Measurements from ENCODE around the gene FDXR.

FDXR gene

DNA sequence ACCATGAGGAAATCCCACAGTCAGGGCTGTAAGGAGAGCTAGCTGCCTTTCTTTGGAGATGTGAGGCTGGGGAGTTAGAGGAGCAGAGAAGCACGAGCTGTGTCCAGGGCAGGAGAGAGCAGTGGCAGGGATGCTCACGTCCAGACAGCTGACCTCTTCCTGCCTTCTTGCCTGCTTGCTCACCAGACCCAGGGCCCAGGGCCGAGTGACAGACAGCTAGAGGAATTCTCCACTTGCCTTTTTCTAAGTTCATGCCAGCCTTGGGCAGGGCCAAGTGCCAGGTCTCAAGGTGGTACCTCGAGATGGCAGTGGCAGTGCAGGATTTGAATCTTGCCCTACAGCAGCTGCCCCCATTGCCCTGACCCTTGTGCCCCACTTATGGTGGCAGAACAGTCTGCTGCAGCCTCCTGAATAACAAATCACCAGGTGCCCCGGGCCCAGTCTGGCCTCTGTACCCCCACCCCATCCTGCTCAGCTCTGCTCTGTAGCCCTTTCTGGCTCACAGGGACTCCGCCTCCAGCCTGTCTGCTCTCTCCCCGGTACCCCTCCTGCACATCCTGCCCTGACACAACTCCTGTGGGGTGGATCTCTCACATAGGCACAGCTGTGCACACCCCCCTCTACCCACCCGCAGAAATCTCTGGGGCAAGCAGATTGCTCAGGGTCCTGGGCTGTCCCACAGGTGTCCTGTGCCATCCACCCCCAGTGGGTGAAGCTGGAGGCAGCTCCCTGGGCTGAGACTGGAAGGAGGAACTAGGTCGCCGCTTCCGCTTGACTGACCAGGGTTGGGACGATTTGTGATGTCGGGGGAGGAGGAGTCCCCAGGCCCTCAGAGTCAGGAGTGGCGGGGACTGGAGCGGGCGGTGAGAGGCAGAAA is 39.1 kb downstream of the FDXR start:
- DNase-seq (ENCODE audit: low read depth), result no peak

DNA sequence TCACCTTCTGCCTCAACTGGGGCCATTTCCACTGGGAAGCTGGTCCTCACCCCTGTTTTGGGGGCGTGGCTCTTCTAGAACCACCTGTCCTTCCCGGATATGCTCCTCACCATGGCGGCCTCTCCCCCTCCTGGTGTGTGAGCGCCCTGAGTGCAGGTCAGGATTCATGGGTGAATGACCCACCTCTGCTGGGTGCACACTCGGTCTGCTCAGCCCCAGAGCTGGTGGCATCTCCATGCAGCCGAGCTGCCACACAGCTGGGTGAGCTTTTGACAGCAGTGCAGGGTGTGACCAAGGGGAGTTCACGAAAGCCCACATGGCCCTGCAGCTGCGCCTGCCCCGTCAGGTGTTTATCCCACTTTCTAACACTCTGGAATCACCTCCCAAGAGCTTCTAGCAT is 40.4 kb downstream of the FDXR start:
- no peak for DNase-seq (ENCODE audit: low read depth)

DNA sequence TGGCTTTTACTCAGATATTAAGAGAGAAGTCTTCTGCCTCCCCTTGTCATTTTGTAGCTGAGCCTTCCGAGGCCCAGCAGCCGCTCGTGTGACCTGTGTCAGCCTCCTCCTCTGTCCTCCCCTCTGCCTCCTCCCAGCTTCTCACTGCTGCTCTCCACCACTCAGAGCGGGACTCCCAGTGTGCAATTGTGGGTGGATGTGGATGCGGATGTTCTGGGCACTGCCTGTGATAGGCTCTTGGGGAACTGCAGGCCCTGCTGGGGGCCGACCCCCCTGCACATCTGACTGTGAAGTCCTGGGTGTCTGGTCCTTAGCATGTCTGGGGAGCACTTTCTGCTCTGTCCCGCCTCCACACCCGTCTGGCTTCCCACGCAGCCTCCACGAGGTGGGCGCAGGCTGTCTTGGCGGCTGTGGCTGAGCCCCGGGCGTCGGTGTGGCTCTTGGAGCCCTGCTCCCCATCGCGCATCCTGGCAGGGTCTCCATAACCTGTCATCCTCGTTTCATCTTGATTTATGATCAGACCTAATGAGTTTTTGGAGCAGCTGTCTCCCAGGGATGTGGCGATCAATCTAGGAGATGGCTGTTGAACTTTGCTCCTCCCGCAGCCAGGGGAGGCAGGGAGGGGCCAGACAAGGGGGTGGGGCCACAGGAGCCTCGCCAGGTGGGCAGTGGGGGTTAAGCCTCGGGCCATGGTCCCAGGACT is 41.2 kb downstream of the FDXR start:
- DNase-seq (ENCODE audit: low read depth), result no peak

DNA sequence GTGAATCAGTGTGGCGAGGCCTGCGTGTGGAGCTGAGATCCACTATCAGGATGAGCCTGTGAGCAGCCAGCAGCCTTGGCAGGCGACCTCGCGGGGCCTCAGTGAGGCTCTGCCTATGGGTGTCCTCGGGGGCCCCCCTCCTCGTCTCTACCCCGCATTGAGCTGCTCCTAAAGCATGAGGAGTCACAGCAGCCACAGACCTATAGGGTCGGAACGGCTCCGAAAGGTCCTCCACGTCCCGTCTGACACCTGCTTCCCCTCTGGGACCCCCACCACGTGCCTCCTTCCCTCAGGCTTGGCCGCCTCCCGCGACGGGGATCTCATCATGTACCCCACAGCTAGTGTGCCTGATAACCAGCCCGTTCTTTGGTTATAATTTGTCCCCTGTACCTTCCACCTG is 41.9 kb downstream of the FDXR start:
- no peak for DNase-seq (ENCODE audit: low read depth)

DNA sequence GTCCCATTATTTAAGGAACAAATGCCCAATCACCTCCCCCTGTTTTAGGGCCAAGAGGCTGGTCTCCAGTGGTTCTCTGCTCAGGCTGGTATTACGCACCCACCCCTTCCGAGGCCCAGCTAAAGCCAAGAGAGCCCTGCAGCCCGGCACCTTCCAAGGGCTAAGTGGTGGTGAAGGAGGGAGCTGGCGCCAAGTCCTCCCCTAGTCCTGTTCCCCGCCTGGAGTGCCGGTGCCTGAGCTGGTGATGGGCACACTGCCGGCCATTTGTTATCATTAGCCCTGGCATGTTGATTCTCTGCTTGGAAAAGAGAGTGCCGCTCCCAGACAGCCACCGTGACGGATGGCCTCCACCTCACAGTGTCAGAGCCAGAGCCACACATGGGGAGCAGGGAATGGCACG is 45.0 kb downstream of the FDXR start:
- DNase-seq (ENCODE audit: low read depth), result no peak

DNA sequence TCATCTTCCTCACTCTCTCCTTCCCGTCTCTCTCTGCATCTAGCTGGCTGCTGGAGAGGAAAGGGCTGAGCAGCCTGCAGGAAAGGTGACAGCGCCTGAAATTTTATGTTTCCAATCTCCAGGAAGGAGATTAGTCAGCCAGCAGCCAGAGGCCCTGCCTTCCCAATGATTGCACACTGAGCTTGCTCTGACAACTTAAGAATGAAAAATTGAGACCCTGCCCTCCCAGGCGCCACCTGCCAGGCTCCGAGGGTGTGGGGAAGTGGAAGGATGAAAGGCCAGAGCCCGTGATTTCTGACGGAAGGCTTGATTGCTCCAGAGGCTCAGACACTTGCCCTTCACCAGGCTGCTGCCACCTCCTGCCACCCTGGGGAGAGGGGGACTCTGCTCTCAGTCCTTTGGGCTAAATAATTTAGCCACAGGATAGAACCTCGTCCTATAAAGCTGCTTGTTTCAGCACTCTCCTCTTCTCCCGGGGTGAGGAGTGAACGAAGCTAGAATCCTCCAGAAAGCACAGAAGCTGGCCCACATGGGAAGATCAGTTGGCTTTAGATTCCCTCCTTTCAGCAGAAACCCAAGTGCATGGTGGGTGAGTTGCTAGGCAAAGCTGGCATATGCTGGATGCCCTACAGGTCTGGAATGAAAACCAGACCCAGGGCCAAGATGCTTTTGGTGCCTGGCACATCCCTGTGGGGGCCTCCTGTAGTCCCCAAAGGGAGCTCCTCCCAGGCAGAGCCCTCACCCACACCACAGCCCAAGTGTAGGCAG is 46.7 kb downstream of the FDXR start:
- DNase-seq (ENCODE audit: low read depth), result no peak

DNA sequence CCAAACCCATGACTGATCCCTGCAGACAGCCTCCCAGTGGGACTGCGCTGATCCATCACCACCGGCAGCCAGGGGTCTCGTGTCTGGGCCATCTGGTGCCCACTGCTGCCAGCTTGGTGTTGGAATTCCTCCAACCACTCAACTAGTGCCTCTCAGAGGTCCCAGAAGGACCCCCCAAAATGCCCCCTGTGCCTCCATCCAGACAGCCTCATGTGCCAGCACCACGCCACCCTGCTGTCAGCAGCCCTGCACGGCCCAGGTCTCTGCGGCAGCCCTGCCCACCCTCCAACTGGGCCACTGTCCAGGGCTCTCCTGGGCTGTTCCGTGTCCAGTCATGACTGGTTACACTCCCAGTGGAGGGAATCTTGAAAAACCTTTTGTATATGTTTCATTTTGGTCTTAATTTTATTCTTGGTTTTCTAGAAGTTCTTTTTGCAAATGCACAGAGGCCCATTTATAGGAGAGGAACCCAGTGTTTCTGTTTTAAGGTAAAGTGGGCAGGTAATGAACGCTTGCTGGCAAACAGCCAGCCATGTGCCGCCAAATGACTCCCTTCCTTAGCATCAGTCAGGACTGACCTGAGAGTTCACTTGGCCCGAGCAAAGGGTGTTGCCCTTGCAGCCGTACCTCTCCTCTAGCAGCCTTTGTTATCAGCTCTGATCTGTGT is 47.7 kb downstream of the FDXR start:
- no peak for DNase-seq (ENCODE audit: low read depth)

DNA sequence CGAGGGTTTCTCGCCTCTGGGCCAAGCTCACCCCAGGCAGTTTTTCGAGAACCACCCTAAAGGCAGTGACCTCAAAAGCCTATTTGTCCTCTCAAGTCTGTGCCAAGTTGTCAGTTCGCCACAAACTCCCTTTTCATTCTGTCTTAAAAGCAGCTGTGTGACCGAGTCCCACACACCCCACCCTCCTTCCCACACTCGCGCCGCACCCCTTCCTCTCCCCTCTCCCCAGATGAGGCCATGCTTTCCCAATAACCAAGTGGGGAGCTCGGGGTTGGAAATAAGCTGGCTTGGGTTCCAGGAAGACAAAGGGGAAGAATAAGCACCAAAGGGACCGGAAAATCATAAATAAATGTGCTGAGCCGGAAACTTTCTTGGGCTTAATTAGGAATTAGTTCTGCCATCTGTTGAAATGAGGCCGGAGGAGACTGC is 49.8 kb downstream of the FDXR start:
- no peak for DNase-seq (ENCODE audit: low read depth)

DNA sequence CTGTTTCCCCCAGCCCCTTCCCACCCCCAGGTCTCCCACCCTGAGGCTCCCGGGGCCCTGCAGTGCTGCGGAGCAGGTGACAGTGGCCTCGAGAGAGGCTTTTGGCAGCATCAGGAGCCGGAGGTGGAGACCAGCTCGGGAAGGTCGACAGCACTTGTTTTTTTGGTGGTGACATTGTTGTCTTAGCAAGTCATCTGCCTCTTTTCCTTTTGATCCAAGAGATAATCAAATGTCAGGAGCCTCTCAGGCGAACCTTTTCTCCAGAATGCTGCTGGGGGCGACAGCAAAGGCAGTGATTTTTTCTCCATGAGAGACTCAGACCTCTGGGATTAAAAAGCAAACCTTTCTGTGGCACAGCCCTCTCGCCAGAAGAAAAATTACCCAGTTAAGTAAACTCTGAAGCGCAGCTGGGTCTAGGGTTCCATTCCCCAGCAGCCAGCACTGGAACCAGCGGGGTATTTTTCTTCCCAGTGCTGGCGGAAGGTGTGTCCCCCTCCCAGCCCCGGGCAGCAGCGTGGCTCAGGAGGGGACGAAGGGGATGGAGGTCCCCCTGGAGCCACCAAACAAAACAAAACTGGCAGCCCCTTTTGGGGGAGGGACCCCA is 50.4 kb downstream of the FDXR start:
- DNase-seq (ENCODE audit: low read depth), result no peak

DNA sequence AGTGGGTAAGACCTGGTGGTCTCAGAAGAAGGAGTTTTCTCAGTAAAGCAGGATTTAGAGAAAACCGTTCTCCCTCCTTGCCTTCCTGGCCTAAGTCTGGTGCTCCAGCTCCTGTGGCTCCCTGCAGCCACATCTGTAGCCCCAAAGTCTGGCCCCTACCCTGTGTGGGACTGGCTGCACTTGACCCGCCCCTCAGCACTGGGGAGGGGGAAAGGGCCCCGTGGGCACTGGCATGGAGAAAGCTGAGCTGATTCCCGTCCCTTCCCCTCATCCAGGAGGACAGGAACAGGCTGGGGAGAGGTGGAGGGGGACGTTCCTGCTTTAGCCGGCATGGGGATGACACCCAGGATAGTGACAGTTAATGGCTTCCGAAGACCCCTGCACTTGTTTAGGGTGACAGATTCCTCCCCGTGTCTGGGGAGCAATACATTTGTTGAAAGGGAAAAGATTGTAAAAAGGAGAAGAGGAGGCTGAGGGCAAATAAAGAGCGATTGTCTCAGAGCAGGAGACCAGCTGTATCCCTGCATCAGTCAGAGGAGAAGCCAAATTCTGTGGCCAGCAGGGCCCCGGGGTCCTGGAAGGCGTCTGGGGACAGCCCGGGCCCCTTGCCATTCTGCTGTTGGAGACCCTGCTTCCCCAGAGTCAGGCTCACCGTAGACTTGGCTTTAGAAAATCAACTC is 51.0 kb downstream of the FDXR start:
- DNase-seq (ENCODE audit: low read depth), result no peak

DNA sequence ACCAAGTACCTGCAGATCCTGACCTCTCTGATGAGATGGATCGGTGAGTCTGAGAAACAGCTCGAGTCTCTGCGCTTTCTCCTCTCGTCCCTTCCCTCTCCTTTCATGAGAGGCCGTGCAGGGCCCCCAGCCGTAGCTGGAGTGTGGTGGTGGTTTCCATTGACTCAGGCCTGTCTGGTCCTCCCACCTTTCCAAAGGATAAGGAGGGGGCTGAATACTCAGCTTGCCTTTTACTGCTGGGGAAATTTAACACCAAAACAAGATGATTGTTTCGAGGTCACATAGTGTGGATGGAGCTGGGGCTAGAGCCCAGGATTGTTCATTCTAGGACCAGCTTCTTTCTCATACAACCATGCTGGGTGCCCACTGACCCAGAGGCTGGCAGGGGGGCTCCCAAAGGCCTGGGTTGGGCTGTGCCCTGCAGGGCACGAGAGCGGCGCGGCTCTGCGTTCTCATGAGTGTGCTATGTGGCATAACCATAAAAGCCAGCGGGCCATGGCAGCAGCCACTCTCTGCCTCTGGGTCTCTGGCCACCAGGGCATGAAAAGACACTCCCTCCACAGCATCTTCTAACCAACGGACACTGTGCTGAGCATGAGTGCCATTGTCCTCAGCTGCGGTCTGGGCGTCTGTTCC is 52.9 kb downstream of the FDXR start:
- no peak for DNase-seq (ENCODE audit: low read depth)

DNA sequence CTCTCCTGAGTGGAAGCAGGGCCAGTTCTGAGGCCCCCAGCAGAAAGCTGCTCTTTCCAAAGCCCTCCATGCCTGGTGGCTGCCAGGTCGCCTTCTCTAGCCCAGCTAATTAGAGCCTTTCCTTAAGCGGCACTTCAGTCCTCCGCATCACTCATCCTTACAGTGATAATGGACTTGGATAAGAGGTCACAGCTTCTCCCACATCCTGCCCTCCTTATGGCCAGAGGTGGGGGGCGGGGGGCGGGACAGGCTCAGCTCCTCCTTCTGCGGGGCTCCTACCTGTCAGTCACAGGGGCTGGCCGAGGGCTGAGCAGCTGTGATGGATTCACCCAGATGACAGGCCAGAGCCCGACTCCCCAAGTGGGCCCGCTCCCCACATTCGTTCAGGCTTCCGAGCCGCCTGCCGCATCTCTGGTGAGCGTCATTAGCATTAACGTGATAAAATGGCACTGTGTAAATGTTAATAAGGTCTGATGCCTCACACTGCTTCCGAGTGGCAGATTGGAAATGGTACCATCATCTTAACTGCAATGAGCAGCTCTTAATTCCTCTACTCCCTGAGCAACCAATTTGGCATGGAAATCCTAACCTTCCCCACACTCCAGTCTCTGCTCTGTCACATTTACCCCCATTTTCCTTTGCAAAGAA is 54.4 kb downstream of the FDXR start:
- DNase-seq (ENCODE audit: low read depth), result no peak

DNA sequence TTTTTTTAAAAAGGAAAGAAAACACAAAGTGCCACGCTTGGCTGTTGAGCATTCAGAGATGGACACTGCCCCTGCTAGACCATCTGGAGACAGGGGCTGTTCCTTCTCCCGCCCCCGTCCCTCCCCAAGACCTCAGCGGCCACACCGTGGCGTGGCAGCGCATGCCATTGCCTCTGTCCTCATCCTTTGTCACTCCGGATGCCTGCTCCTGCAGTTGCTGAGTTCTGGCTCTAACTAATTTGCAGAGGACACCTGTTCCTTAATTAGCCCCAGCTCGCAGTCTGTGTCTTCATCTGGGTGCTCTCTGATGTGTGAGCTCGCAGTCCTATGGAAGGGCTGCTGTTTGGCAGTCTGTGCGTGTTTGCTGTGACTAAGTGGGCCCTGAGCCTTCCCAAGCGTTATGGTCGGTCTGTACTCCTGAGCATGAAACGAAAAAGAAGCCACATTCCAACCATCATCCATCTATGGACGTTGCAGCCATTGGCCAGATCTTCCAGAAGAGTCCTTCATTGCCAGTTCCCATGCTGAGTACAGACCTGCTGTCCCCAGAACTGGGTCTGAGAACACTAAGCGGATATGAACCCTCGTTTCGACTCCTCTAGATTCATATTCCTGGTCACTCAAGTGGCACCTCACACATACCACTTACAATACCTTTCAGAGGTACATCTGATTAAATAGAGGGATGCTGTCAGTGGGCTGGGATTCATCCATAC is 55.7 kb downstream of the FDXR start:
- no peak for DNase-seq (ENCODE audit: low read depth)

DNA sequence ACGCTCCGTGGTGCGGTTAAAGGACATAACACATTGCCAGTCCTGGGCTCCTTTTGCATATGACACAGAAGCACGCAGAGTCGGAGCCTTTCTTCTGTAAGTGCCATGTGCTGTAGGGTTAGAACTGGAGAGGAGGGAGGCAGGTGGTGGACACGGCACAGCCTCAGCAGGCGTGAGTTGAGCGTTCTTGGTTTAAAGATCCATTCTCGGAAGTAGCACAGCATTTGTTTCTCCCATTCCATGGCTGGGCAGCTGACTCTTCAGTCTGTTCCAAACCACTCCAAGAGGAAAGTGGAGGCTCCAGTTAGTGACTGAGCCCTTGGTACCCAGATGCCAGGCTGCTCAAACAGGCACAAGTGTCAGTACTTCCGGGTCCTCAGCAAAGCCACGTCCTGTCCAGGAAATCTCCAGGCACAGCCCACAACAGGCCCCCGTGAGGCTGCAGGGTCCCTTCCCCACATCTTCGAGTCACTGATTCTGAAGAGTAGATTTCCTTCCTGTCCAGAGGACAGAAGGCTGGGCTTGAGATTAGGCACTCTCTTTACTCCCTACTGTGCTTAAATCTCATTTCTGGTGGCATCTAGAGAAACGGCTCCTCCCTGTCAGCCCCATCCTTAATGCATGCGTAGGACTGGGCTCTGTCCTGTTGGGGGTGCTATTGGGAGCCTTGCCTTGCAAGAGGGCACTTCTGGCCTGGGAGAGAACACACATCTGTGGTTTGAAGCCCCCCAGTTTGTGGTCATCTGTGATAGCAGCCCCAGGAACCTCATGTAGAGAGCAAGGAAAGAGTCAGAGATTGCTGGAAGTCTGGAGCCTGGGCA is 57.0 kb downstream of the FDXR start:
- no peak for DNase-seq (ENCODE audit: low read depth)

DNA sequence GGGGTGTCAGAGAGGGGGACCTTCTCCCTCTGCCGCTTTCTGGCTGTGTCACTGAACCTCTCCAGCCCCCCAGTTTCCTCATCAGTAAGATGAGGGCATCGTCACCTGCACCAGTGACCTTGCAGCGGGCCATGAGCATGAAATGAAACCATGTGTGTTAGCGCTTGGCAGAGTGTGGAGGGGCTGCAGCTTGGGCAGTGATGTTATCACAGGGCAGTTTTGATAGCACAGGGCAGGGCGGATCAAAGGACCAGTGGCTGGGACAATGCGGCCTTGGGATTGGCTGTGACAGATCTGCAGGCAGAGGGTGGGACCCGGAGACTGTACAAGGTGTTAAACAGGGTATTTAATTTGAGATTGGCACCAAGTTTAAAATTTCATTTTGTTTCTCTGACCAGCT is 57.7 kb downstream of the FDXR start:
- DNase-seq (ENCODE audit: low read depth), result no peak

DNA sequence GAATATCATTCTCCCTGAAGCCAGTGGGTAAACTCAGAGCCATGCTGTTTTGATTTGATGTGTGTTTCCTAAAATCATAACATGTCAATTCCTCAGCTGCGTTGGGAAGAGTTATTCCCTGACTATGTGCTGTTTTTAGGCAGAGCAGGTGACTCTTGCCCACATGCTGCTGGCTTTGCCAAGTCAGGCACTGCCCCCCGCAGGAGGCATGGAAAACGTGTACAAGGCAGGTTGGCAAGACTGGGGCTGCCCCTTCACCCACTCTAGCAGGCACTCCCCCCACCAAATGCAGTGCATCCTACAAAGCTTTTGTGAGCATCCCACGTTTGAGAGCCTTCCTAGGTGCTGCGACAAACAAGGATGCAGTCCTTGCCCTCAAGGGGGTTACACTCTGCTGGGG is 58.3 kb downstream of the FDXR start:
- DNase-seq (ENCODE audit: low read depth), result no peak
